Fibroblast of villous mesenchyme (primary cell): Measurements from ENCODE around the gene KLHDC8A. TPM values are rescaled to one million over a fixed set of nuclear protein-coding genes. Genes with fewer than 3 reads are reported as not detected.

Experiments used
- DNase-seq: peaks from one replicate; pipeline ENCODE4 v3.0.0-alpha.2; 2010; ENCODE audit warnings: low read depth
- H3K4me3 ChIP-seq: 2 replicates; pipeline ENCODE4 v1.5.1; 2011; ENCODE audit warnings: low read depth, mild to moderate bottlenecking, low read length
- CTCF ChIP-seq: IDR thresholded peaks from 2 replicates; pipeline ENCODE4 v1.5.1; 2012; ENCODE audit warnings: low read depth, mild to moderate bottlenecking, low read length; ENCODE audit not compliant: insufficient read depth
- total RNA-seq: library from RNA; depleted of rRNA; stranded (reverse); fragments of >200 nt; gene quantifications from 2 replicates; pipeline ENCODE4 v1.2.3, GENCODE V29; 2012

KLHDC8A gene
- total RNA-seq, 1 donor = not detected

- no peak for DNase-seq
- no peak for TF ChIP-seq CTCF
- no peak overlapping the region for H3K4me3 ChIP-seq
Observed at GRCh38 chr1:205377355-205377754, 20.6 kb upstream of the KLHDC8A start.

- TF ChIP-seq CTCF = no peak
- no peak overlapping the region for H3K4me3 ChIP-seq
- DNase-seq = no peak
Observed at GRCh38 chr1:205376739-205377138, 20.0 kb upstream of the KLHDC8A start.

- DNase-seq = peak; percentile 43
- peak; percentile 13 for TF ChIP-seq CTCF
- H3K4me3 ChIP-seq = no peak overlapping the region
Observed at GRCh38 chr1:205375835-205376545, 19.3 kb upstream of the KLHDC8A start.

GRCh38 chr1:205374210-205375078 lies 17.7 kb upstream of the KLHDC8A start:
- DNase-seq = peak; percentile 22
- no peak for TF ChIP-seq CTCF
- H3K4me3 ChIP-seq = no peak overlapping the region

GRCh38 chr1:205373798-205374175 lies 17.1 kb upstream of the KLHDC8A start:
- no peak for DNase-seq
- no peak overlapping the region for H3K4me3 ChIP-seq
- TF ChIP-seq CTCF = no peak

- TF ChIP-seq CTCF = no peak
- peak; percentile 12 for DNase-seq
- no peak overlapping the region for H3K4me3 ChIP-seq
Observed at GRCh38 chr1:205373022-205373797, 16.5 kb upstream of the KLHDC8A start.
